ENCODE results near the gene LSR. TPM values are rescaled to one million over a fixed set of nuclear protein-coding genes. Genes with fewer than 3 reads are reported as not detected.
A peak's percentile ranks its signal among the peaks of the same experiment; 100 is the strongest.

The LSR gene
- total RNA-seq, 1 donor from 2014 or later: 32.9 TPM

DNA sequence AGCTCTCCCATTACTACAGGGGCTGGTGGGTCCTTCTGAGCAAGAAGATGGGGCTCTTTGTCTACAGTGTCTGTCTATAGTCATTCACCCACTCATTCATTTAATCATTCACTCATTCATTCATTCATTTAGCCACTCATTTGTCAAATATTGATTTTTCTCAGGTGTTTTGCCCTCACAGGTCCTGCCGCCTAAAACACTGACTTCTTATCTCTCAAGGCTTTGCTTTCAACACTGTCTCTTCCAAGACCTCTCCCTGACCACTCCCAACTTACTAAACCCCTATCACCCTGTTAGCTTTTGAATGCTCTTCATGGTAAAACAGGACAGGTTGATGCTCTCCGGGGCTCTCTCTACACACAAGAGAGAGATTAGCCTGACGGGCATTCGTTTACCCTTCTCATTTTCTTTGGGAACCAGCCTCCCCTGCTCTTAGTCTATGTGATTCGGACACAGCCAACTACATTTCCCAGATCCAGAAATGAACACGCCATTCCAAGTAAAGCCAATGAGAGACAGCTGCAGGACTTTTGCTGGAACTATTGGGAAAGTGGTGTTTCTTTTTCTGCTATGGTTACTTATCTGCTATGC lies 43.0 kb upstream of the LSR start:
- intact Hi-C loops (cut with DNase I): no loop called here
- H3K4me1 ChIP-seq: peaks cover 12% of the 10 kb centered on the region
- no peaks in the 10 kb centered on the region for H3K27me3 ChIP-seq
- TF ChIP-seq CTCF (IDR thresholded peaks at IDR 0.05): no peak
- no peak for TF ChIP-seq POLR2A (IDR thresholded peaks at IDR 0.05)
- TF ChIP-seq POLR2AphosphoS5 (IDR thresholded peaks at IDR 0.05; ENCODE audit: insufficient read depth in 1 of 2, low read depth in 1 of 2): no peak
- H3K9me3 ChIP-seq: no peaks in the 10 kb centered on the region
- no peak overlapping the region for H3K4me3 ChIP-seq
- no peaks in the 10 kb centered on the region for H3K36me3 ChIP-seq
- peak; percentile 25 to 43 for DNase-seq (ENCODE audit: extremely low spot score in 2 of 2)
- peak overlapping the region; percentile 48 for H3K27ac ChIP-seq

DNA sequence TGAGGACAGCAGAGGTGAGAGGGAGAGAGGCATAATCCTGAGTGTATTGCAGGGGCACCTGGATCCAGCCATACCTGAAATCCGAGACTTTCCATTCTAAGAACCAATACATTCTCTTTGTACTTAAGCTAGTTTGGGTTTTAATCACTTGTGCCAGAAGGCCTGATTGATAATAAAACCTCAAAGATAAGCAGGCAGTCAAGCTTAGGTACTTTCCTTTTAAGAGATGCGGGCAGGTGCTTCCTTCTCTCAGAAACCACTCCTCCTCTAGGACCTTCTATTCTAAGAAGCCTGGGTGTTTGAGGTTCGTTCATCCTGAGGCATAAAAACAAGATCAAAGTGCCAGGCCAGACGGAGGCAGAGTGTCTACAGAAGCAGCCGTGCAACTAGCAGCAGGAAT lies 42.4 kb upstream of the LSR start:
- TF ChIP-seq POLR2A (IDR thresholded peaks at IDR 0.05) (no peak), POLR2AphosphoS5 (IDR thresholded peaks at IDR 0.05; ENCODE audit: insufficient read depth in 1 of 2, low read depth in 1 of 2) (no peak), CTCF (IDR thresholded peaks at IDR 0.05) (no peak)
- intact Hi-C loops (cut with DNase I): no loop called here

DNA sequence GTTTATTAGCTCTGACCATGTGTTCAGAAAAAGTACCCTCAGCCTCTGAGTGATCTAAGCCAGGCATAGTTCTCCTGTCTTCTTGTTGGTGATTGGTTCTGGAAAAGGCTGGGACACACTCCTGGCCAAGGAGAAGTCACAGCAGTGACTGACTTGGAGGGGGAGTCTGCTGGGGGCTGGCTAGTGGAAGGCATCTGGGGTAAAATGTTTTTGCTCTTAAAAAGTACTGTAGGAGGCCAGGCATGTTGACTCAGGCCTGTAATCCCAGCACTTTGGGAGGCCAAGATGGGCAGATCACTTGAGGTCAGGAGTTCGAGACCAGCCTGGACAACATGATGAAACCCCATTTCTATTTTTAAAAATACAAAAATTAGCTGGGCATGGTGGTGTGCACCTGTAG lies 41.9 kb upstream of the LSR start:
- peak in 1 of 2 donors; percentile 44 for DNase-seq (ENCODE audit: extremely low spot score in 2 of 2)
- Histone ChIP-seq H3K4me1 (peaks cover 12% of the 10 kb centered on the region), H3K36me3 (no peaks in the 10 kb centered on the region), H3K4me3 (no peak overlapping the region), H3K27ac (peak overlapping the region; percentile 48), H3K9me3 (no peaks in the 10 kb centered on the region), H3K27me3 (no peaks in the 10 kb centered on the region)
- TF ChIP-seq POLR2A (IDR thresholded peaks at IDR 0.05) (no peak), CTCF (IDR thresholded peaks at IDR 0.05) (no peak), POLR2AphosphoS5 (IDR thresholded peaks at IDR 0.05; ENCODE audit: insufficient read depth in 1 of 2, low read depth in 1 of 2) (no peak)
- intact Hi-C loops (cut with DNase I): no loop called here

More for the DNA sequence above, 42.4 kb upstream of the LSR start:
- peak in 1 of 2 donors; percentile 44 for DNase-seq (ENCODE audit: extremely low spot score in 2 of 2)
- Histone ChIP-seq H3K36me3 (no peaks in the 10 kb centered on the region), H3K4me3 (no peak overlapping the region), H3K27ac (peak overlapping the region; percentile 48), H3K9me3 (no peaks in the 10 kb centered on the region), H3K4me1 (peaks cover 12% of the 10 kb centered on the region), H3K27me3 (no peaks in the 10 kb centered on the region)

DNA sequence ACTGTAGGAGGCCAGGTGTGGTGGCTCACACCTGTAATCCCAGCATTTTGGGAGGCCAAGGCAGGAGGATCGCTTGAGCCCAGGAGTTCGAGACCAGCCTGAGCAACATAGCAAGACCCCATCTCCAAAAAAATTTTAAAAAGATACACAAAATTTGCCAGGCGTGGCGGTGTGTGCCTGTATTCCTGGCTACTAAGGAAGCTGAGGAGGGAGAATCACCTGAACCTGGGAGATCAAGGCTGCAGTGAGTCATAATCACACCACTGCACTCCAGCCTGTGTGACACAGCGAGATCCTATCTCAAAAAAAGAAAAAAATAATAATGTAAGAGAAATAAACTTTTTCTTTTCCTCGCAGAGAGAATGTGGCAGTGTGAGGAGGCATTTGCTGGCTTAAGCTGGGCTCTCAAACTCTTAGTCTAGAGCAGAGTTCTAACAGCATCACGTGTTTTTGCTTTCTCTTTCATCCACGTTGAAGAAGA lies 41.4 kb upstream of the LSR start:
- DNase-seq (ENCODE audit: extremely low spot score in 2 of 2): no peak
- Histone ChIP-seq H3K9me3 (no peaks in the 10 kb centered on the region), H3K4me3 (no peak overlapping the region), H3K27ac (peak overlapping the region; percentile 48), H3K36me3 (no peaks in the 10 kb centered on the region), H3K4me1 (peaks cover 12% of the 10 kb centered on the region), H3K27me3 (no peaks in the 10 kb centered on the region)
- intact Hi-C loops (cut with DNase I): no loop called here
- no peak for TF ChIP-seq CTCF (IDR thresholded peaks at IDR 0.05)
- TF ChIP-seq POLR2A (IDR thresholded peaks at IDR 0.05): no peak
- no peak for TF ChIP-seq POLR2AphosphoS5 (IDR thresholded peaks at IDR 0.05; ENCODE audit: insufficient read depth in 1 of 2, low read depth in 1 of 2)

DNA sequence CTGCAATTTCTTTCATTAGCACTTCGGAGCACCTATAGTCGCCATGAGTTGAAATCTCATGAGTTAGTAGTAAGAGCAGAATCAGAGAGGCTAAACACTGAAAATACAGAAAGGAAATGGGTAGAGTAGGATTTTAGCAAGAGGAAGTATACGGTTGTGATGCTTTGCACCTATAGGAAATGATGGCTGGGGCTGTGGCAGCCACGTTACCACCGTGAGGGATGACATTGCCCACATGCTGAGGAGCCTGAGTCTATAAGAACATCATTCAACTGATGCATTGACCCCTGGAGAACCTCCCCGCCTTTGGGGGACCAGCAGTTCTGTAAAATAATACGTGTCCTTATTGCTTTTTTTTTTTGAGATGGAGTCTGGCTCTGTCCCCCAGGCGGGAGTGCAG lies 40.7 kb upstream of the LSR start:
- Histone ChIP-seq H3K36me3 (no peaks in the 10 kb centered on the region), H3K27me3 (no peaks in the 10 kb centered on the region), H3K27ac (no peak overlapping the region), H3K4me3 (no peak overlapping the region), H3K9me3 (no peaks in the 10 kb centered on the region), H3K4me1 (peaks cover 19% of the 10 kb centered on the region)
- TF ChIP-seq POLR2AphosphoS5 (IDR thresholded peaks at IDR 0.05; ENCODE audit: insufficient read depth in 1 of 2, low read depth in 1 of 2): no peak
- no peak for TF ChIP-seq POLR2A (IDR thresholded peaks at IDR 0.05)
- no peak for TF ChIP-seq CTCF (IDR thresholded peaks at IDR 0.05)
- intact Hi-C loops (cut with DNase I): no loop called here
- DNase-seq (ENCODE audit: extremely low spot score in 2 of 2): peak in 1 of 2 donors; percentile 18
